Left lung (tissue), 10 donors: ENCODE measurements around the gene NFXL1. TPM values are rescaled to one million over a fixed set of nuclear protein-coding genes. Genes with fewer than 3 reads are reported as not detected.
A peak's percentile ranks its signal among the peaks of the same experiment; 100 is the strongest.

Source experiments
- ATAC-seq: fragments of 200-7000 bp; cut with Tn5 transposase; one replicate; pipeline ENCODE4 v1.9.1; 2020; ENCODE audit warnings: moderate library complexity
- DNase-seq, 4 donors: peaks; one replicate each; pipeline ENCODE4 v3.0.0-alpha.2; 2013 to 2020
- H3K27ac ChIP-seq, 2 donors: fragments of 200-600 bp; sonication (generic) in 1 of 2; one replicate each; pipeline versions ENCODE4 v1.5.0 to v1.8.0; 2020 to 2021
- H3K27me3 ChIP-seq, 2 donors: fragments of 200-600 bp; sonication (generic) in 1 of 2; one replicate each; pipeline versions ENCODE4 v1.5.0 to v1.8.0; 2020 to 2021
- H3K36me3 ChIP-seq, 2 donors: fragments of 200-600 bp; sonication (generic) in 1 of 2; one replicate each; pipeline versions ENCODE4 v1.5.0 to v1.8.0; 2020 to 2021
- H3K4me1 ChIP-seq, 2 donors: fragments of 200-600 bp; one replicate each; pipeline ENCODE4 v1.8.0; 2021
- H3K4me3 ChIP-seq, 2 donors: fragments of 200-600 bp; sonication (generic) in 1 of 2; one replicate each; pipeline versions ENCODE4 v1.5.0 to v1.8.0; 2020 to 2021; ENCODE audit warnings: mild to moderate bottlenecking in 1 of 2
- H3K9me3 ChIP-seq, 2 donors: fragments of 200-600 bp; sonication (generic) in 1 of 2; one replicate each; pipeline versions ENCODE4 v1.5.0 to v1.8.0; 2020 to 2021
- intact Hi-C, 2 donors: fragments of 100-400 bp; cut with DNase I; formaldehyde crosslinking; loops; one replicate each; pipeline versions ENCODE4 v1.11.2 to v1.14.2; 2022
- polyA plus RNA-seq, 6 donors: library from polyadenylated mRNA; unstranded; fragments of 120-200 nt; gene quantifications; one replicate each; pipeline ENCODE4 v1.2.1, GENCODE V29; 2013; ENCODE audit not compliant: insufficient read length in 6 of 6
- total RNA-seq, 2 donors: library from RNA; stranded (reverse); fragmentation: NEBNext Ultra II Directional; extraction: Animal tissue kit (Norgen Biotek cat#: 25700); gene quantifications; one replicate each; pipeline ENCODE4 v1.2.1, GENCODE V29; 2021
- TF ChIP-seq, protein P1 (sequence below), 2 donors: fragments of 200-600 bp; sonication (generic) in 1 of 2; IDR thresholded peaks; one replicate each; pipeline versions ENCODE4 v1.5.0 to v1.8.0; 2021; ENCODE audit warnings: antibody characterized with exemption in 2 of 2
- donor health status: DM: no; HTN: yes; CAD: no.
- donor health status: DM: no; HTN: no; CAD: no.

The NFXL1 gene
- total and polyA plus RNA-seq, 8 donors, result 10.1 to 31.6 (median 25.5) TPM

DNA sequence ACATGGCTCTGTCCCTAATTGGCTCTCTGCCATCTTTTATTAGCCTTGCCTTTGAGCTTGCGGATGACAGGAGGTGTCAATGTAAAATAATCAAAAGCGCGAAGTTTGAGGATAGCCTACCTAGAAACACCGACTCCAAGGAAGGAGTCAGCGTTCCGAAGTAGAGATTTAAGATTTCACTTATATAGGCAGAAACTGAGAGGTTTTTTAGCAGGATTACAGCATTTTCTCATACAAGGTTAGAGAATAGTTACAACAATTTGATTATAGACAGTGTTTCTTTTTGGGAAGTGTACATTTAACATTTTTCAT is 499 bp upstream of the NFXL1 start:
- TF ChIP-seq, protein P1, sequence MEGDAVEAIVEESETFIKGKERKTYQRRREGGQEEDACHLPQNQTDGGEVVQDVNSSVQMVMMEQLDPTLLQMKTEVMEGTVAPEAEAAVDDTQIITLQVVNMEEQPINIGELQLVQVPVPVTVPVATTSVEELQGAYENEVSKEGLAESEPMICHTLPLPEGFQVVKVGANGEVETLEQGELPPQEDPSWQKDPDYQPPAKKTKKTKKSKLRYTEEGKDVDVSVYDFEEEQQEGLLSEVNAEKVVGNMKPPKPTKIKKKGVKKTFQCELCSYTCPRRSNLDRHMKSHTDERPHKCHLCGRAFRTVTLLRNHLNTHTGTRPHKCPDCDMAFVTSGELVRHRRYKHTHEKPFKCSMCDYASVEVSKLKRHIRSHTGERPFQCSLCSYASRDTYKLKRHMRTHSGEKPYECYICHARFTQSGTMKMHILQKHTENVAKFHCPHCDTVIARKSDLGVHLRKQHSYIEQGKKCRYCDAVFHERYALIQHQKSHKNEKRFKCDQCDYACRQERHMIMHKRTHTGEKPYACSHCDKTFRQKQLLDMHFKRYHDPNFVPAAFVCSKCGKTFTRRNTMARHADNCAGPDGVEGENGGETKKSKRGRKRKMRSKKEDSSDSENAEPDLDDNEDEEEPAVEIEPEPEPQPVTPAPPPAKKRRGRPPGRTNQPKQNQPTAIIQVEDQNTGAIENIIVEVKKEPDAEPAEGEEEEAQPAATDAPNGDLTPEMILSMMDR (IDR thresholded peaks at IDR 0.05), result no peak
- intact Hi-C loops, result no loop called here
- ATAC-seq, result peak; percentile 18
- no peaks in the 10 kb centered on the region for H3K9me3 ChIP-seq
- H3K27ac ChIP-seq, result peak overlapping the region in 1 of 2 donors; percentile 88
- H3K36me3 ChIP-seq, result peaks cover 0 to 7% of the 10 kb centered on the region in 2 donors
- H3K4me3 ChIP-seq, result peak overlapping the region; percentile 92 to 95
- no peak for DNase-seq
- H3K4me1 ChIP-seq, result peaks cover 7 to 31% of the 10 kb centered on the region in 2 donors
- no peaks in the 10 kb centered on the region for H3K27me3 ChIP-seq

DNA sequence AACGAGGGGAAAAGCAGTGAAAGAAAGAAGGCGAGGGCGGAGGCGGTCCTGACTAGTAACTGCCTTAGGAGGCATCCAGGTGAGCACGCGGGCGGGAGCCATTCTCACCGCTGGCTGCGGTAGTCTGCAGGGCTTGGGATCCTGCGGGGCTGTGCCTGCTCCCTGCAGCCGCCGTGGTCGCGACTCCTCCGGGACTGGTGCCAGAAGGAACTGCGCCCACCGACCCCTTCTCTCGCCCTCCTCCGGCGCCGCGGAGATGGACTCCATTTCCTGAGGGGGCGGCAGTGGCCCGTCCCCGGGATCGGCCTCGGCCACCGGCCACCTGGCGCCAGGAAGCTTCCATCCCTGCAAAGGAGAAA is 543 bp downstream of the NFXL1 start:
- intact Hi-C loops, result no loop called here
- DNase-seq (peak; percentile 42 to 89 (median 58)), ATAC-seq (peak; percentile 69)
- TF ChIP-seq, protein P1 (IDR thresholded peaks at IDR 0.05), result no peak
- Histone ChIP-seq H3K9me3 (no peaks in the 10 kb centered on the region), H3K4me3 (peak overlapping the region; percentile 92 to 95), H3K4me1 (peaks cover 7 to 31% of the 10 kb centered on the region in 2 donors), H3K27ac (peak overlapping the region; percentile 82 to 88), H3K27me3 (no peaks in the 10 kb centered on the region), H3K36me3 (peaks cover 0 to 11% of the 10 kb centered on the region in 2 donors)

DNA sequence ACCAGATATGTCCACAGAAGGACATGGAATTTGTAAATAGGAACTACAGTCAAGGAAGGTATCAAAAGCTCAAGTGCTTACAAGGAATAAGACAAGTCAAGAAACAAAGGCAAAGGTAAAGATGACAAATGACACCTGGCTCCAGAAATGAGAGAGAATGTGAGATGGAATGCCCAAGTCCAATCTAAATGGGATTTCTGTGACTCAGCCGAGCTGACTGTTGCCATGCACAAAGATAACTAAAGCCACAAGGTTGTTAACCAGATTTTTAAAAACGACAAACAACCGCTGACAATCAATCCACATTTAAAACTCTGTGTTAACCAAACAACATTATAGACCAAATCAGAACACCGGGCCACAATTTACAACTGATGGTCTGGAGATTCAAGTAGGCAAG is 1.1 kb downstream of the NFXL1 start:
- H3K36me3 ChIP-seq, result peaks cover 0 to 15% of the 10 kb centered on the region in 2 donors
- H3K4me1 ChIP-seq, result peaks cover 7 to 31% of the 10 kb centered on the region in 2 donors
- DNase-seq, result no peak
- H3K4me3 ChIP-seq, result peak overlapping the region; percentile 92 to 95
- TF ChIP-seq, protein P1 (IDR thresholded peaks at IDR 0.05), result no peak
- intact Hi-C loops, result no loop called here
- H3K27me3 ChIP-seq, result no peaks in the 10 kb centered on the region
- H3K27ac ChIP-seq, result peak overlapping the region in 1 of 2 donors; percentile 88
- H3K9me3 ChIP-seq, result no peaks in the 10 kb centered on the region
- ATAC-seq, result no peak

DNA sequence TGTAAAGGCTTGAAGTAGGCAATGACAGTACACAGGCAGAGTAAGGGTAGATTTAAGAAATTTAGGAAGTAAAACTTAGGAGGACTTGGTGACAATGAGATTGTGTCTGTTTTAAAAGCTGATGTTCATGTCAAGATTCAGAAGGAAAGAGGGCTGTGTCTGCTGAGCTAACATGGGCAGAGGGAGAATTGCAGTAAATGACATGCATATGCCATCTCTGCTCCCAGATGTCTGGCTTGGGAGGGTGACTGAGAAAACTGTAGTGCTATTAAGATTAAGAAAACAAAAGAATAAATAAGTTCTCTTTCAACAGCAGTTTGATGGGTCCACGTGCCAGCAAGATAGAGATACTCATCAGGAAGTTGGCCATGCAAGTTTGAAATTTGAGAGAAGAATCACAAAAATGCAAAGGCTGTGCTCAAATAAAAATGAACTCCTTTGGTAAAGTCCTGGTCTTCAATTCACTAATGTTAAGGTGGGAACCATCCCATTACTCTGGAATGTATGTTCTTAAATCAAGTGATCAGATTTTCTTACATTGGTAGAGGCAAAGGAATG is 7.2 kb downstream of the NFXL1 start:
- DNase-seq (no peak), ATAC-seq (no peak)
- Histone ChIP-seq H3K27ac (no peak overlapping the region), H3K36me3 (peaks cover 3 to 56% of the 10 kb centered on the region in 2 donors), H3K27me3 (no peaks in the 10 kb centered on the region), H3K4me1 (peaks cover 0 to 9% of the 10 kb centered on the region in 2 donors), H3K9me3 (no peaks in the 10 kb centered on the region), H3K4me3 (no peak overlapping the region)
- intact Hi-C loops, result no loop called here
- TF ChIP-seq, protein P1 (IDR thresholded peaks at IDR 0.05), result no peak

DNA sequence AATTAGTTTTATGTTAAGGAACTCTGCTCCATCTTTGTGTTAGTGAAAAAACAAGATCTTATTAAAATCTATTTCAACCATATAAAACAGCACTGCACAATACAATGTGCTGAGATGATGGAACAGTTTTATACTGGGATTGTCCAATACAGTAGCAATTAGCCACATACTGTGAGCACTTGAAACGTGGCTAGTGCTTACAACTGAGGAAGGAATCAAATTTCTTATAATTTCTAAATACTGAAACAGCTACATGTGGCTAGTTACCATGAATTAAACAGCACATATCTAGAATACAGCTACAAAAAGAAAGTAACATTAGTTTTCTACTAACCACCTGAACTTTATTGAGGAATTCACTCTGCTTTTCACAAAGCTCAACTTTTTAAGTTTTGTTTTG is 14.7 kb downstream of the NFXL1 start:
- intact Hi-C loops, result no loop called here
- no peaks in the 10 kb centered on the region for H3K4me1 ChIP-seq
- DNase-seq, result no peak
- H3K9me3 ChIP-seq, result no peaks in the 10 kb centered on the region
- H3K27me3 ChIP-seq, result no peaks in the 10 kb centered on the region
- no peak overlapping the region for H3K4me3 ChIP-seq
- H3K27ac ChIP-seq, result no peak overlapping the region
- no peak for ATAC-seq
- H3K36me3 ChIP-seq, result peaks cover 0 to 98% of the 10 kb centered on the region in 2 donors
- TF ChIP-seq, protein P1 (IDR thresholded peaks at IDR 0.05), result no peak
